Cortex of kidney (tissue), 1 donor: Measurements from ENCODE around the gene TCF7L2.

Experiments
- DNase-seq: peaks from one replicate; lab custom pipeline; 2025; lab: John Stamatoyannopoulos, UW

TCF7L2 gene

GRCh38 chr10:112948196-112948595 lies 1.9 kb upstream of the TCF7L2 start:
- no peak for DNase-seq

DNA sequence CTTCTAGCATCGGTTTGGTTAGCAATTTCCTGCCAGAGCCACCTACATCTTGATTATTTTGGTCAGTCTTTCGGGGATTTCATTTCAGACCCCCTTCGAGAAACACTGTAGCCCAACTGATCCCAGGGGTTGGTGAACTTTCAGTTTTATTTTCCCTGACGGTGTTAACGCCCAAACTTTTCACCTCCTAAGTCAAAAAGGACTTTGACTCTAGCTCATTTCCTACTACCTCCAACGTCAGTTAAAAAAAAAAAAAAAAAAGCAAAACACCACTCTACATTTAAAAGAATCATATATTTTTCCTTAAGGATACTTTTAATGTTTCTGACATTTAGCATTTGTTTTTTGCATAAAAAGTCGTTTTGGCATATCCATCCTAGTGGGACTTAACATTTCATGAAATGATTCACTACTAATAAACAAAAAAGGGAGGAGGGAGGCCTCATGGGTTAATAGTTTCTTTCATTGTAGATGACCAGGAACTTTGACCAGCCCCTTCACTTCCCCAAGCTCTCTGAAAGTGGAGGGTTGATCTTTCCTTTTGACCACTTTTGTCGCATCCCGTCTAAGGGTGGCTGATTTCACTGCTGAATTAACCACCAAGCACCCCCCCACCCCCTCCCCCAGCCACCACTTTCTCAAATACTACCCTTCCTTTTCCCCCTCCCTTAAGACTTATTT lies 764 bp upstream of the TCF7L2 start:
- no peak for DNase-seq

GRCh38 chr10:112950714-112951358 lies 789 bp downstream of the TCF7L2 start:
- DNase-seq: no peak

- DNase-seq: no peak
Observed at GRCh38 chr10:112951359-112952281, 1.6 kb downstream of the TCF7L2 start.

DNA sequence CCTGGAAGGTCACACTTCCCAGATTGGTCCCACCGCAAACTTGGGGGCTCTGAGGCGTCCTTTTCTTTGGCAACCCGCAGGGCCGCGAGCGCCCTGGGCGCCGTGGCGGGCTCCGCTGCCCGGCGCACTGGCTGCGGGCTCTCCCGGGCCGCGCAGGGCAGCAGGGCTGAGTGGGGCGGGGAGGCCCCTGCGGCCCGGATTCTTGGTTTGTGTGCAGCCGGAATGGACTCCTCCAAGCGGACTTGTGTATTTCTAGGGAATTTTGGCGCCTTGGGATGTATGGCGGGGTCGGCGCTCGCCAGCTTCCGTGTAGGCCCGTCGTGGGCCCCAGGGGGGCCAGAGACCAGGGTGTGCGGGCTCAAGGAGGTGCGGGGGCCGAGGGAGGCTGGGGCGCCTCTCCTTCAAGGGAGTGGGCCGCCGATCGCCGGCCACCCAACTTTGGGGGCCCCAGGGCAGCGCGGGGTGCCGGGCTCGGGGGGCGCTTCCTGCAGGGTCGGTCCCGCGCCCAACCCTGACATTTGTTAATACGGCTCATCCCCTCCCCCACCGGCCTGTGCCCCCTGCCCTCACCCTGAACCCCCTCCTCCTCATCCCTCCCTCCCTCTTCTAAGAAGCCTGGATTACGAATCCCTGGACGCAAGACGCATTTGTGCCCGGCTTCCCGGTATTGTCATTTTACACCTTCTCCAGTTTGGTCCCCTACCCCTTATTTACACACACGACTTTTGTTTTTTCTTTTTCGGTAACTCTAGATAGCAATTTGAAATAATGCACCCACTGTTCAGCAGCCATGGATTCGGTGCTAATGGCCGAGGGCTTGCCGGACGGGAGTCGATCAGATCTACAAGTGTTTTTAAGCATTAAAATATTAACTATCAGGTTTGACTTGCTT lies 2.5 kb downstream of the TCF7L2 start:
- no peak for DNase-seq

DNA sequence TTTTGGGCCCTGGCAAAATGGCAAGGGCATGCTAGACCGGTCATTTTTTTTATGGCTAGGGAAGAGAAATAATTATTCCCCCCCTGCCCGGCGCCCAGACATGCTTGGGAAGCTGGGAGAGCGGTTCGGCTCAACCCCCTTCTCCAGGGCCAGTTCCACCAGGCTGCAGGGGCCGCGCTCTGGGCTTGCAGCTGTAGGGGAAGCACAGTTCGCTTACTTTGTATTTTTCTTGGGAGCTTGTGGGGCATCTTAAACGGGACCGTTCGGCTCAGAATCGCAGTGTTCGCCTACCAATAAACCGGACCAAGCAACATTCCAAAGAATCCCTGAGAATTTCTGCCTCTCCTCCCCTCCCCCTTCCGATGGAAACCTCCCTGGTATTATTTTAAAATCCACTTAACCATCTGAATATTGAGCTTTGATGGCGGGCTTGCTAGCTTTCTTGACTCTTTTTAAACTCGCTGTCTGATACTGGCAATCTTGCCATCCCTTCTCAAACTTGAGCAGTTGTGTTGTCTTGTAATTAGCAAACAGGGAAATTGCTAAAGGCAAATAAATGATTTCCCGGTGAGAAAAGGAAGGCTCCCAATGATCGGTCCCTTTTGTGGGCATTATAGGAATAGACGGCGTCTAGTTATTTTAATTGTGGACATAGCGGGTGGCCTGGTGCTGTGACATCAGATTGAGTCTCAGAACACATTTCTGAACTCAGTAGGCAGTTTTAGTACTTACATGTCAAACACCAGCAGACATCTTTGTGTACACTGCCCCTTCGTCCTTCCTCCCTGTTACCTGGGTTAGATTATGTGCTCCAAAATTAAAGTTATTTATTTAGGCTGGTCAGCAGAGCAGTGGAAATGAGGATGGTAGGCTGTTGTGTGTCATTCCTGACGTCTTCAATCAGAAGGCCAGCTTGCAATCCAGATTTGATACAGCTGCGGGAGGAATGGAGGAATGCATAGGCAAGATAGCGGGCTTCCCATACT lies 3.4 kb downstream of the TCF7L2 start:
- DNase-seq: no peak

- DNase-seq: no peak
Observed at GRCh38 chr10:112954974-112955581, 5.0 kb downstream of the TCF7L2 start.

- no peak for DNase-seq
Observed at GRCh38 chr10:112955582-112956421, 5.8 kb downstream of the TCF7L2 start.

DNA sequence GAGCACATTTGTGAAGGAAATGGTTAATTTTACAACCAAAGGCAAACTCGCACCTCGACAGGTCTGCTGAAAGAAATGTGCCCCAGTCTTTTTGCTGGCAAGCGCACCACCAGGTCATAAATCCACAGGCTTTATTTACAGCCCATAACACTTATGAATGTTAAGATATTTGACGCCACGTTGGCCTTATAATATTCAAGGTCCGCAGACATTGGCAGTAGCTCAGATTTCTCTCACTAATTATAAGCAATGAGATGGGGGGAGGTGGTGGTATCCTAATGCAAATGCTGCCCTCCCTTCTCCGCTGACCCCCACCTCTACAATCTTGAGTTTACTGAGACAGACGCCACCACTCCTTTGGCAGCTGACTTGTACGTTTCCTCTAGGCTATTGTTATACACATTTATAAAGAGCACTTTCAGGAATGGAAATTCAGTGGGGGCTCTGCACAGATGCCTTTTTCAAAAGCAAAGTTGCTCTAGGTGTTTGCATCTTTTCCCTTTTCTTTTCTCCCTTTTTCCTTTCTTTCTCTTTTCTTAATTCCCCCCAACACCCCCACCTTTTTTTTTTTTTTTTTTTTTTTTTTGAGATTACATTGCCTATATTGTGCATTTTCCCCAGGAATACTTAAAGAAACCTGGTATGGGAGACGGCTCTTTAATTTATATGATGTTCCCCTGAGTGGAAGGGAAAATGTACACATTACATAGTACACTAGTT lies 6.7 kb downstream of the TCF7L2 start:
- DNase-seq: no peak

GRCh38 chr10:112957640-112958092 lies 7.6 kb downstream of the TCF7L2 start:
- DNase-seq: no peak

DNA sequence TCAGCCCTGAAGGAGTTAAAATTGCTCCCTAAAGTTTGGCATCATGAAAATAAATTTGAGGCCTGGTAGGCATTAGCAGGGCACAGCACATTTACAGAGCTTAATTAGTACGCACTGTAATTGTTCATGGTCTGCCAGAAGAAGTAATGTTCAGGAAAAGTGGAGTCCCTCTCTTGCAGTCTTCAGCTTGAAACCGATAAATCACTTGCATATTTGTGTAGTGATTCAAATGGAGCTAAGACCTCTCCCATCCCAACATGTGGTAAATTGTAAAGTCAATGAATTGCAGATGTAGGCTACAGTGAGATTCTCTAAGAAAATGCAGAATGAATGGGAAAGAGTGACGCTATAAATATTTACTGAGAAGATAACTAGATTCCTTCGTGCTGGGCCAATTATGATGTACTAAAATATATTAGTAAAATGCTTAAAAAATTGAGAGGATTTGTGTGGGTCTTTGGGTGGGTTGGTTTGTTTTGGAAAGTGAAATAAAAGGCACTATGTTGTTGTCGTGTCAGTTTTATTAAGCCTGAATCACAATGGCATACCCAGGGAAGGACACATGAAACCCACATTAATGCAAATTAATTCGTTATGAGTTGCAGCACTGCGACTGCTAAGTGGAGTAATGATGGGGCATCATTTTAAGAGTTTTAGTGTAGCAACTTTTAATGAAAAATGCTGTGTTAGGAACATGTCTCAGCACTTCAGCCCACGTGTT lies 8.4 kb downstream of the TCF7L2 start:
- no peak for DNase-seq

DNA sequence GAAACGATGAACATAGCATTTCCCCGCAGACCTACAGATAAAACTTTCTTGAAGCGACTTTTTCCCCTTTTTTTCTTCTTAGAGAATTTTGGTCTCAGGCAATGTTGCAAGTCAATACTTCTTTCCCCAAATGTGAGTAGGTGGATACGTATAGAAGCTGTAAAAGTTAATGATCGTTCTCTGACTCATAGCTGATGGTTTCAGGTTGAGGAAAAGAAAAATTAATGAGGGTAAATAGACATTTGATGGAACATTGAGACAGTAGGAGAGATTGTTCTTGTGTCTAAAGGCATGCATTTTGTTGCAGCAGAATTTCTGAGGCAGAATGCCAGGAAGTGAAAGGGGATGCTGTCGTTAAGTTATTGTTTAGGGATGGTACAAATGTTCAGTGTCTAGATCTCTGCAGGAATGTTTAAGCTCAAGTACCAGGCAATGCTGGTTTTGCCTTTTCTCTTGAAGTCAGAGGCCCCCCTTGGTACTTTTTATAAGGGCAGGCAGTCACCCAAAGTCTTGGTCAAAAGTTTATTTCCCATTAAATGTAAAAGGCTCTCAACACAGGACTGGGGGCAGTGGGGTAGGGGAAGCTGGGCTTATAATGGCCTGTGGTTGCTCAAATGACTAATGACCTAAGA lies 9.3 kb downstream of the TCF7L2 start:
- no peak for DNase-seq

- DNase-seq: no peak
Observed at GRCh38 chr10:112960151-112960681, 10.2 kb downstream of the TCF7L2 start.

GRCh38 chr10:112961609-112962008 lies 11.6 kb downstream of the TCF7L2 start:
- DNase-seq: no peak

DNA sequence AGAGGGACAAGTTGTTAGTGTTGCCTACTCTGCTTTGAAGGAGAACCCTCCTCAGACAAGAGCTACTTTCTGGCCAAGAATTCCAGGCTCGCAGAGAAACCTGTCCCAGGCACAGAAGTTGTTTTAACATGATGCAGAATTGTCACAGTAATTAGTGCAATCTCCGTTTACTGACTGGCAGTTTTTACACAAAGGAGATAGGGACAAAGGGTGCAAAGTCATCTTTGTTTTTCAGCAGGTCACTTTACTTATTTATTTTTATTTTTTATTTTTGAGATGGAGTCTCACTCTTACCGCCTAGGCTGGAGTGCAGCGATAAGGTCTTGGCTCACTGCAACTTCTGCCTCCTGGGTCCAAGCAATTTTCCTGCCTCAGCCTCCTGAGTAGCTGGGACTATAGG lies 12.3 kb downstream of the TCF7L2 start:
- DNase-seq: no peak

GRCh38 chr10:112963835-112964234 lies 13.8 kb downstream of the TCF7L2 start:
- DNase-seq: no peak

DNA sequence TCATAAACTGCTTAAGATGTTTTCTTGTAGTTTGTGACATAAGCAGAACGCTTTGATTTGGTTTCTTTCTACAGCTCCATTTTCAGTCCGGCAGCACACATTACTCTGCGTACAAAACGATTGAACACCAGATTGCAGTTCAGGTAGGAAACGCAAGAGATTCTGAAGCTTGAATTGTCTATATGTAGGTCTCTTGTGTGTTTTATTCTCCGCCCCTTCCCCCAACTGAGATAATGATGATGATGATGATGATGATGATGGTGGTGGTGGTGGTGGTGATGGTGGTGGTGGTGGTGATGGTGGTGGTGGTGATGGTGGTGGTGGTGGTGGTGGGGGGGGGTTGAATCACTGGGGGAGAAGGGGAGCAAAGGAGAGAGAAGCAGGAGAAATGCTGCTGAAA lies 14.4 kb downstream of the TCF7L2 start:
- DNase-seq: no peak
